Measurements from ENCODE around the gene MYO5C.

DNA sequence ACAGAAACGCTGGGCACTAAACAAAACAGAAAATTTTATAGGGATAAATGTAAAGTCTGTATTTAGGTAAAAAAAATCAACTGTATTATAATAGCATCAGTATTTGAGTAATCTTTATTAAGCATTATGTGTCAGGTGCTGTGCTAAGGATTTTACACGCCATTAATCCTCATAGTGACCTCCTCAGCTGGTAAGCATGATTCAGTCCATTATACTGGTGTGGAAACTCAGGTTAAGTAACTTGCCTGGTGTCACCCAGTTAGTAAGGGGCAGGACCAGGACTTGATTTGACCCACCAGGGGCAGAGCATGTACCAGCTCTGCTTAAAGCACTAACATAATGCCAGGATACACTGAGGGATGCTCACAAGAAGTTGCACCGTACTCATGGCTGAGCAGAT, 4.8 kb downstream of the MYO5C start:
- TF ChIP-seq, protein P1, sequence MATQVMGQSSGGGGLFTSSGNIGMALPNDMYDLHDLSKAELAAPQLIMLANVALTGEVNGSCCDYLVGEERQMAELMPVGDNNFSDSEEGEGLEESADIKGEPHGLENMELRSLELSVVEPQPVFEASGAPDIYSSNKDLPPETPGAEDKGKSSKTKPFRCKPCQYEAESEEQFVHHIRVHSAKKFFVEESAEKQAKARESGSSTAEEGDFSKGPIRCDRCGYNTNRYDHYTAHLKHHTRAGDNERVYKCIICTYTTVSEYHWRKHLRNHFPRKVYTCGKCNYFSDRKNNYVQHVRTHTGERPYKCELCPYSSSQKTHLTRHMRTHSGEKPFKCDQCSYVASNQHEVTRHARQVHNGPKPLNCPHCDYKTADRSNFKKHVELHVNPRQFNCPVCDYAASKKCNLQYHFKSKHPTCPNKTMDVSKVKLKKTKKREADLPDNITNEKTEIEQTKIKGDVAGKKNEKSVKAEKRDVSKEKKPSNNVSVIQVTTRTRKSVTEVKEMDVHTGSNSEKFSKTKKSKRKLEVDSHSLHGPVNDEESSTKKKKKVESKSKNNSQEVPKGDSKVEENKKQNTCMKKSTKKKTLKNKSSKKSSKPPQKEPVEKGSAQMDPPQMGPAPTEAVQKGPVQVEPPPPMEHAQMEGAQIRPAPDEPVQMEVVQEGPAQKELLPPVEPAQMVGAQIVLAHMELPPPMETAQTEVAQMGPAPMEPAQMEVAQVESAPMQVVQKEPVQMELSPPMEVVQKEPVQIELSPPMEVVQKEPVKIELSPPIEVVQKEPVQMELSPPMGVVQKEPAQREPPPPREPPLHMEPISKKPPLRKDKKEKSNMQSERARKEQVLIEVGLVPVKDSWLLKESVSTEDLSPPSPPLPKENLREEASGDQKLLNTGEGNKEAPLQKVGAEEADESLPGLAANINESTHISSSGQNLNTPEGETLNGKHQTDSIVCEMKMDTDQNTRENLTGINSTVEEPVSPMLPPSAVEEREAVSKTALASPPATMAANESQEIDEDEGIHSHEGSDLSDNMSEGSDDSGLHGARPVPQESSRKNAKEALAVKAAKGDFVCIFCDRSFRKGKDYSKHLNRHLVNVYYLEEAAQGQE (IDR thresholded peaks at IDR 0.05; ENCODE audit: insufficient read depth in 1 of 2, low read depth in 2 of 2, low read length in 1 of 2) = no peak
- TF ChIP-seq, protein P2, sequence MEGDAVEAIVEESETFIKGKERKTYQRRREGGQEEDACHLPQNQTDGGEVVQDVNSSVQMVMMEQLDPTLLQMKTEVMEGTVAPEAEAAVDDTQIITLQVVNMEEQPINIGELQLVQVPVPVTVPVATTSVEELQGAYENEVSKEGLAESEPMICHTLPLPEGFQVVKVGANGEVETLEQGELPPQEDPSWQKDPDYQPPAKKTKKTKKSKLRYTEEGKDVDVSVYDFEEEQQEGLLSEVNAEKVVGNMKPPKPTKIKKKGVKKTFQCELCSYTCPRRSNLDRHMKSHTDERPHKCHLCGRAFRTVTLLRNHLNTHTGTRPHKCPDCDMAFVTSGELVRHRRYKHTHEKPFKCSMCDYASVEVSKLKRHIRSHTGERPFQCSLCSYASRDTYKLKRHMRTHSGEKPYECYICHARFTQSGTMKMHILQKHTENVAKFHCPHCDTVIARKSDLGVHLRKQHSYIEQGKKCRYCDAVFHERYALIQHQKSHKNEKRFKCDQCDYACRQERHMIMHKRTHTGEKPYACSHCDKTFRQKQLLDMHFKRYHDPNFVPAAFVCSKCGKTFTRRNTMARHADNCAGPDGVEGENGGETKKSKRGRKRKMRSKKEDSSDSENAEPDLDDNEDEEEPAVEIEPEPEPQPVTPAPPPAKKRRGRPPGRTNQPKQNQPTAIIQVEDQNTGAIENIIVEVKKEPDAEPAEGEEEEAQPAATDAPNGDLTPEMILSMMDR (IDR thresholded peaks at IDR 0.05) = no peak
- no peak for TF ChIP-seq POLR2AphosphoS5 (IDR thresholded peaks at IDR 0.05; ENCODE audit: low read depth, low read length)

Measured in Panc1 (cell line).